22Rv1 (cell line): Measurements from ENCODE around the gene ATOH8.
A peak's percentile ranks its signal among the peaks of the same experiment; 100 is the strongest.

Experiments used
- H3K27ac ChIP-seq: fragments of 450-650 bp; 2 replicates; pipeline ENCODE4 v1.5.1; 2017
- CTCF ChIP-seq: fragments of 450-650 bp; IDR thresholded peaks from 2 replicates; pipeline ENCODE4 v1.5.1; 2017; ENCODE audit warnings: mild to moderate bottlenecking
- ZFX ChIP-seq: fragments of 450-650 bp; IDR thresholded peaks from 2 replicates; pipeline ENCODE4 v1.6.1; 2017; ENCODE audit warnings: antibody characterized with exemption, borderline replicate concordance

The ATOH8 gene

DNA sequence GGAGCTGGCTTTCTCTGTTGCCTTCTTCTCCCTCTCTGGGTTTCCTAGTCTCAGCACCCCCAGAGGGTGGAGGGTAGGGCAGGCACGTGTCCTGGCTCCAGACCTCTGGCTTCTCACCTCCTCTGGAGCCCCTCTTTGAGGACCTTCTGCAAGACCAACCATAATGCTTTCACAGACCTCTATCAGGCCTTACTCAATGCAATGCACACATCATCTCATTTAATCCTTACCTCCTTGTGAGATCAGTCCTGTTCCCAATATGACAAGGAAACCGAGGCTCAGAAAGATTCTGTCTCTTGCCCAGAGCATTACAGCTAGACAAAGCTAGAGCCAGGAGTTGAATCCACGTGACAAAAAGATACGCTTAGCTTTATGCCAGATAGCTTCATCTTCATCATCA lies 8.2 kb downstream of the ATOH8 start:
- H3K27ac ChIP-seq, result no peak overlapping the region
- TF ChIP-seq CTCF, result no peak
- no peak for TF ChIP-seq ZFX

DNA sequence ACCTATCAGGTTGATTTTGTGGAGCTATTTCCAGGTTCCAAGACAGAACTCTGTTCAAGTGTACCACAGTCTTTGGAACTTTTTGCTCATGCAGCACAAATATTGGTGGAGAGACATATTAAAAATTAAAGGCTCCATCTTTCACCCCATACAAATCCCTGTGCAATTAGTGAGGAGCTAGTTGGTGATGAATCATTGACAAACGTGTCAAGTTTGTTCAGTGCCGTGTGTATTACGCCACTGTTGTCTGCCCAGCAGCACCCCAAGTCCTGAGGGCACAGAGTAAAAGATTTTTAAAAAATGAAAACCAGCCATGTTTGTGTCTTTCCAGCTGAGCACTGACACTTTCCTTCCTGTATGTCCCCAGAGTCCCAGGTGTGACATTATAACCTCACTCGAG lies 9.3 kb downstream of the ATOH8 start:
- H3K27ac ChIP-seq, result no peak overlapping the region
- TF ChIP-seq ZFX, result no peak
- no peak for TF ChIP-seq CTCF

DNA sequence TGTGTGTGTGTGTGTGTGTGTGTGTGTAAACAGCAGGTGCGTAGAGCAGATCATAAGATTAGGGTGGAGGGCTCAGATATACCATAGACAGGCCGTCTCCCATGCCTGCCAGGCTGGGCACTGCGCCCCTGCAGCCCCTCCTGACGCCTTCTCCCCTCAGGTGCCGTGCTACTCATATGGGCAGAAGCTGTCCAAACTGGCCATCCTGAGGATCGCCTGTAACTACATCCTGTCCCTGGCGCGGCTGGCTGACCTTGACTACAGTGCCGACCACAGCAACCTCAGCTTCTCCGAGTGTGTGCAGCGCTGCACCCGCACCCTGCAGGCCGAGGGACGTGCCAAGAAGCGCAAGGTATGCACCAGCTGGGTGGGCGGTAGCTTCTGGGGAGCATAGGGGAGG lies 10.0 kb downstream of the ATOH8 start:
- no peak overlapping the region for H3K27ac ChIP-seq
- TF ChIP-seq ZFX (no peak), CTCF (no peak)

GRCh38 chr2:85765081-85765731 lies 11.4 kb downstream of the ATOH8 start:
- TF ChIP-seq ZFX (no peak), CTCF (no peak)
- no peak overlapping the region for H3K27ac ChIP-seq

DNA sequence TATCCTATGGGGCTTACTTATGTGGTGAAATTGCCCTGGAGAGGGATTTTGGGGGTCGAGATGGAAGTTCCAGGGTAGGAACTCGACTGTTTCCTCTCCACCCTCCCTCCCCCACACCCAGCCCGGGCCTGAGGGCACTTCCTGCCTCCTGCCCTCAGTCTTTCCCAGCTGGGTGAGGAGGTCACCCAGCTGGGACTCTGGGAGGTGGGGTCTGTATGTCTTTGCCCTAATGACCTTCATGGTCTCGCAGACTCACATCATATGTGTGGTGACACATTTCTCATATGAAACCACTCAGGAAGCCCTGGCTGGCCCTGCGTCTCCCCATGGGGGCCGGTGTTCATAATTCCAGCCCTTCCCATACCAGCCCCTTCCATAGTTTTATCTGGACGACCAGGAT lies 12.4 kb downstream of the ATOH8 start:
- no peak for TF ChIP-seq ZFX
- no peak for TF ChIP-seq CTCF
- H3K27ac ChIP-seq, result no peak overlapping the region

GRCh38 chr2:85767803-85768665 lies 14.2 kb downstream of the ATOH8 start:
- TF ChIP-seq CTCF (no peak), ZFX (no peak)
- H3K27ac ChIP-seq, result peak overlapping the region; percentile 48; the same call in 1 of the 2 replicates

DNA sequence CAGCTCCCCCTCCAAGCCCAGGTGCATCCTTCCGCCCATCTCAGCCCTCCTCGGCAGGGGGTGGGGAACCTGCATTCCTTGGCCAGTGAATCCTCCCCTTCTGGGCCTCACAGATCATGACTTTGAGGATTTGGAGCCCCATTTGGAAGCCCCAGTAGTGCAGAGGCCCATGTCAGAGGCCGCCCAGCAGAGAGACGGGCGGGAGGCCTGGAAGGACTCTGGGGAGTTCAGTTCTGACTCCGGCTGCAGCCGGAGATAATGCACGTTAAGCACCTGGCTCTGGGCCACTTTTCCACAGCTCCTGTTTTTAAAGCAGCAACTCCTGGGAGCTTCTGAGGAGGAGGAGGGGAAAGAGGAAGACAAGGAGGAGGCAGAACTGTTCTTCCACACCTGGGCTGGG lies 14.9 kb downstream of the ATOH8 start:
- peak overlapping the region; percentile 48 for H3K27ac ChIP-seq
- TF ChIP-seq ZFX (no peak), CTCF (no peak)
